OCI-LY3 (cell line): Measurements from ENCODE around the gene ADRA2A.

Experiments used
- CTCF ChIP-seq: fragments of 200-600, 300-600 bp; sonication (generic); IDR thresholded peaks from 2 replicates; pipeline ENCODE4 v1.5.1; 2014; ENCODE audit warnings: antibody characterized with exemption, low read length, low read depth
- EZH2phosphoT487 ChIP-seq: fragments of 200-600 bp; shearing (Covaris generic); IDR thresholded peaks from 2 replicates; pipeline ENCODE4 v1.6.1; 2018; ENCODE audit warnings: antibody characterized with exemption, mixed run types, low read depth

- TF ChIP-seq CTCF (no peak), EZH2phosphoT487 (no peak)
Observed at GRCh38 chr10:111110771-111111170, 33.9 kb downstream of the ADRA2A start.
